Skin of body (tissue), 2 donors: ENCODE results near the gene GMDS. TPM values are rescaled to one million over a fixed set of nuclear protein-coding genes. Genes with fewer than 3 reads are reported as not detected.

Experiments
- DNase-seq: peaks from one replicate; lab custom pipeline; 2025; lab: John Stamatoyannopoulos, UW
- total RNA-seq: library from RNA; depleted of rRNA; stranded (reverse); fragments of >200 nt; gene quantifications from one replicate; pipeline ENCODE4 v1.2.3, GENCODE V29; 2014

GMDS gene
- 12.5 TPM for total RNA-seq

GRCh38 chr6:2245103-2245876 lies at the start of gene GMDS:
Gene GMDS, minus strand, starts transcription at chr6:2245605.
- peak; percentile 83 for DNase-seq

- no peak for DNase-seq
Observed at GRCh38 chr6:2285510-2285909, 40.1 kb upstream of the GMDS start.

- no peak for DNase-seq
Observed at GRCh38 chr6:2275892-2276242, 30.5 kb upstream of the GMDS start.

GRCh38 chr6:2274981-2275891 lies 29.8 kb upstream of the GMDS start:
- peak; percentile 66 for DNase-seq

- DNase-seq, result no peak
Observed at GRCh38 chr6:2272696-2273095, 27.3 kb upstream of the GMDS start.

- no peak for DNase-seq
Observed at GRCh38 chr6:2270054-2270453, 24.6 kb upstream of the GMDS start.

GRCh38 chr6:2266841-2267240 lies 21.4 kb upstream of the GMDS start:
- peak; percentile 32 for DNase-seq

GRCh38 chr6:2266031-2266795 lies 20.8 kb upstream of the GMDS start:
- no peak for DNase-seq

GRCh38 chr6:2264932-2265331 lies 19.5 kb upstream of the GMDS start:
- no peak for DNase-seq

- no peak for DNase-seq
Observed at GRCh38 chr6:2263896-2264295, 18.5 kb upstream of the GMDS start.

GRCh38 chr6:2259574-2259973 lies 14.2 kb upstream of the GMDS start:
- no peak for DNase-seq

- DNase-seq, result no peak
Observed at GRCh38 chr6:2259002-2259494, 13.6 kb upstream of the GMDS start.

- DNase-seq, result no peak
Observed at GRCh38 chr6:2258112-2258511, 12.7 kb upstream of the GMDS start.

- DNase-seq, result no peak
Observed at GRCh38 chr6:2257363-2257762, 12.0 kb upstream of the GMDS start.

GRCh38 chr6:2254747-2255146 lies 9.3 kb upstream of the GMDS start:
- no peak for DNase-seq

- no peak for DNase-seq
Observed at GRCh38 chr6:2249126-2249525, 3.7 kb upstream of the GMDS start.

GRCh38 chr6:2247664-2248063 lies 2.3 kb upstream of the GMDS start:
- DNase-seq, result no peak

- DNase-seq, result peak; percentile 39
Observed at GRCh38 chr6:2245877-2246863, 765 bp upstream of the GMDS start.

- no peak for DNase-seq
Observed at GRCh38 chr6:2244261-2245102, 923 bp downstream of the GMDS start.

- no peak for DNase-seq
Observed at GRCh38 chr6:2242311-2242710, 3.1 kb downstream of the GMDS start.
